Loucy (cell line): ENCODE measurements around the gene COL11A1.

Experiments
- H2AFZ ChIP-seq: fragments of 200-600 bp; sonication (generic); 2 replicates; pipeline ENCODE4 v1.6.0; 2016; ENCODE audit warnings: antibody characterized with exemption, mild to moderate bottlenecking, low read length, moderate library complexity
- H3F3A ChIP-seq: fragments of 200-600 bp; 2 replicates; pipeline ENCODE4 v1.6.0; 2016; ENCODE audit warnings: antibody characterized with exemption, low read depth, mild to moderate bottlenecking
- H3K27me3 ChIP-seq: fragments of 200-600 bp; sonication (generic); 2 replicates; pipeline ENCODE4 v1.6.1; 2014; ENCODE audit warnings: low read length, mild to moderate bottlenecking; ENCODE audit not compliant: insufficient read depth, poor library complexity, severe bottlenecking
- H3K36me3 ChIP-seq: fragments of 200-600 bp; sonication (generic); 2 replicates; pipeline ENCODE4 v1.6.1; 2016; ENCODE audit warnings: low read length; ENCODE audit not compliant: insufficient read depth
- H3K4me1 ChIP-seq: fragments of 200-600 bp; sonication (generic); 2 replicates; pipeline ENCODE4 v1.5.1; 2014; ENCODE audit warnings: low read length, mild to moderate bottlenecking; ENCODE audit not compliant: insufficient read depth, poor library complexity, severe bottlenecking
- H3K4me2 ChIP-seq: fragments of 200-600 bp; sonication (generic); 2 replicates; pipeline ENCODE4 v1.6.0; 2014; ENCODE audit warnings: antibody characterized with exemption, low read length, low read depth, mild to moderate bottlenecking; ENCODE audit not compliant: poor library complexity, severe bottlenecking
- H3K4me3 ChIP-seq: fragments of 200-600 bp; sonication (generic); 2 replicates; pipeline ENCODE4 v1.5.1; 2014; ENCODE audit warnings: low read length, mild to moderate bottlenecking, mixed read lengths; ENCODE audit not compliant: poor library complexity, severe bottlenecking
- H3K79me2 ChIP-seq: fragments of 200-600 bp; sonication (generic); 2 replicates; pipeline ENCODE4 v1.6.1; 2014; ENCODE audit warnings: low read length; ENCODE audit not compliant: insufficient read depth
- H3K9ac ChIP-seq: fragments of 200-600 bp; sonication (generic); 2 replicates; pipeline ENCODE4 v1.6.0; 2014; ENCODE audit warnings: mild to moderate bottlenecking, low read depth, low read length, moderate library complexity; ENCODE audit not compliant: poor library complexity, severe bottlenecking
- H3K9me2 ChIP-seq: fragments of 200-600 bp; sonication (generic); replicated peaks from 2 replicates; pipeline ENCODE4 v1.6.1; 2016; ENCODE audit warnings: low read depth, low read length, mixed read lengths
- H3K9me3 ChIP-seq: fragments of 200-600 bp; sonication (generic); 2 replicates; pipeline ENCODE4 v1.6.1; 2014; ENCODE audit warnings: mild to moderate bottlenecking, antibody characterized with exemption, low read length, low read depth; ENCODE audit not compliant: insufficient read depth
- H4K20me1 ChIP-seq: fragments of 200-600 bp; sonication (generic); 2 replicates; pipeline ENCODE4 v1.6.0; 2014; ENCODE audit warnings: antibody characterized with exemption, low read length, mild to moderate bottlenecking; ENCODE audit not compliant: insufficient read depth, poor library complexity, severe bottlenecking
- CTCF ChIP-seq: fragments of 200-600 bp; sonication (generic); conservative IDR thresholded peaks from 2 replicates; pipeline ENCODE4 v1.5.1; 2014; ENCODE audit warnings: mild to moderate bottlenecking, antibody characterized with exemption, low read length
- EZH2phosphoT487 ChIP-seq: fragments of 200-600 bp; IDR thresholded peaks from 2 replicates; pipeline ENCODE4 v1.6.1; 2018; ENCODE audit warnings: antibody characterized with exemption, mild to moderate bottlenecking, moderate library complexity, borderline replicate concordance

The COL11A1 gene

GRCh38 chr1:103075316-103076000, 32.9 kb downstream of the COL11A1 start:
- Histone ChIP-seq H2AFZ (no peak overlapping the region), H3K36me3 (no peaks in the 10 kb centered on the region), H4K20me1 (no peaks in the 10 kb centered on the region), H3K79me2 (no peaks in the 10 kb centered on the region), H3K9me3 (no peaks in the 10 kb centered on the region), H3K4me2 (no peak overlapping the region), H3F3A (no peaks in the 10 kb centered on the region), H3K4me3 (no peak overlapping the region), H3K27me3 (no peaks in the 10 kb centered on the region), H3K9ac (no peak overlapping the region), H3K4me1 (no peaks in the 10 kb centered on the region), H3K9me2 (no peaks in the 10 kb centered on the region)
- TF ChIP-seq CTCF: no peak

DNA sequence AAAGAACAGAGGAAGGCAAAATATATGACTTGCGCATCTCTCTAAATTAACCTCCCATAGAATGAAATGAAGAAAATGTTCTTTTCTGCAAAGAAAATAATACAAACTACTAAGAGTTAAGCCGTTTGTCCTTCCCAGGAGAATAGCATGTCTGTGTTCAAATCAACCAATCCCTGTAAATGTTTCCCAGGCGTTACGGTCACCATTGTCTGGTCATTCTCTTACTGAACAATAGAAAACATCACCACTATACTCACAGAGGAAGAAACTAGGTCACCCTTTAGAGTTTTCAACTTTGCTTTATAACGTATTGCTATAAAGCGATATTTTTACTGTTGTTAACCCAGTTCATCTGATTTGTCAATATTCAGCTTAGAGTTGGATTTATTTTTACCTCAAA, 34.1 kb downstream of the COL11A1 start:
- Histone ChIP-seq H3K27me3 (no peaks in the 10 kb centered on the region), H2AFZ (no peak overlapping the region), H3K9me2 (no peaks in the 10 kb centered on the region), H3K4me3 (no peak overlapping the region), H3K9me3 (no peaks in the 10 kb centered on the region), H3K36me3 (no peaks in the 10 kb centered on the region), H3K4me1 (no peaks in the 10 kb centered on the region), H4K20me1 (no peaks in the 10 kb centered on the region), H3K9ac (no peak overlapping the region), H3K4me2 (no peak overlapping the region), H3F3A (no peaks in the 10 kb centered on the region), H3K79me2 (no peaks in the 10 kb centered on the region)
- TF ChIP-seq CTCF: no peak
- TF ChIP-seq EZH2phosphoT487: no peak

GRCh38 chr1:103069201-103069600, 39.1 kb downstream of the COL11A1 start:
- Histone ChIP-seq H3K4me2 (no peak overlapping the region), H3K4me1 (no peaks in the 10 kb centered on the region), H3K79me2 (no peaks in the 10 kb centered on the region), H3K9me3 (no peaks in the 10 kb centered on the region), H3K9ac (no peak overlapping the region), H3K4me3 (no peak overlapping the region), H3F3A (no peaks in the 10 kb centered on the region), H4K20me1 (no peaks in the 10 kb centered on the region), H3K36me3 (no peaks in the 10 kb centered on the region), H3K9me2 (no peaks in the 10 kb centered on the region), H3K27me3 (no peaks in the 10 kb centered on the region), H2AFZ (no peak overlapping the region)
- TF ChIP-seq CTCF: no peak
- TF ChIP-seq EZH2phosphoT487: no peak
